ENCODE data around the gene RAPGEF6.
"Not testable (repeated sequence)": the region's sequence is repeated elsewhere in the genome, so short reads cannot be mapped to it uniquely, and the experiment has no call there.

The RAPGEF6 gene

GRCh38 chr5:131608597-131608996, 26.4 kb downstream of the RAPGEF6 start:
- no peak for DNase-seq (ENCODE audit: low spot score)

- DNase-seq (ENCODE audit: low spot score), result no peak
These were observed 27.0 kb downstream of the RAPGEF6 start for GRCh38 chr5:131607903-131608540.

DNA sequence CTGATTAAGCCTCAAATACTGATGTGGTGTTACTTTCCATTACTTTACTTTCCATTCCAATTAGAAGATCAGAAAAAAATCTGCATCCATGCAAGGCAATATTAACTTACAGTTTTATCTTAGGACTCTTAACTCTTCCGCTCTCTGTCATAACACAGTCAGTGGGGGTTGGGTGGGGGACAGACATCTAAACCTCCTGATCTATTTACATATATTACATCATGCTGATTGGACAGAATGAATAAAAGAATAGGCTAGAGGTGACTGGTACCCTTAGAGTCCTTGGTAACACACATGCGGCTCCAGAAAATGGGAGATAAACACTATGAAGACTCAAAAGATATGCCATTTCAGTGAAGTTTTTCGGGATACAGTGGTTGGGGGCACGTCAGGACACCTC, 27.6 kb downstream of the RAPGEF6 start:
- DNase-seq (ENCODE audit: low spot score), result no peak

DNA sequence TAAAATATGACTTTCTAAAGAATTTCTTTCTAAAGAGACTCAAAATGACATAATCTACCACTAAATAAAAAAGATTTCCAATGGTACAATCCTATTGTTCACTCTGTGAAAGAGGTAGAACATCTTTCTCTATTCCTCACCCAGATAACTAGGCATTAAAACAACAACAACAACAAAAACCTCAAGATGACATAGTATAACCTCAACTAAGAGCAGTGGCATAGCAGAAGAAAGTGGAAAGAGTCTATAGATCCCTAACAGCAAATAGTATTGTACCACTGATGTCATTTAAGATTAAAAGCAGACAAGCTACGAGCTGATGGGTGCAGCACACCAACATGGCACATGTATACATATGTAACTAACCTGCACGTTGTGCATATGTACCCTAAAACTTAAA, 29.9 kb downstream of the RAPGEF6 start:
- DNase-seq (ENCODE audit: low spot score), result no peak

DNA sequence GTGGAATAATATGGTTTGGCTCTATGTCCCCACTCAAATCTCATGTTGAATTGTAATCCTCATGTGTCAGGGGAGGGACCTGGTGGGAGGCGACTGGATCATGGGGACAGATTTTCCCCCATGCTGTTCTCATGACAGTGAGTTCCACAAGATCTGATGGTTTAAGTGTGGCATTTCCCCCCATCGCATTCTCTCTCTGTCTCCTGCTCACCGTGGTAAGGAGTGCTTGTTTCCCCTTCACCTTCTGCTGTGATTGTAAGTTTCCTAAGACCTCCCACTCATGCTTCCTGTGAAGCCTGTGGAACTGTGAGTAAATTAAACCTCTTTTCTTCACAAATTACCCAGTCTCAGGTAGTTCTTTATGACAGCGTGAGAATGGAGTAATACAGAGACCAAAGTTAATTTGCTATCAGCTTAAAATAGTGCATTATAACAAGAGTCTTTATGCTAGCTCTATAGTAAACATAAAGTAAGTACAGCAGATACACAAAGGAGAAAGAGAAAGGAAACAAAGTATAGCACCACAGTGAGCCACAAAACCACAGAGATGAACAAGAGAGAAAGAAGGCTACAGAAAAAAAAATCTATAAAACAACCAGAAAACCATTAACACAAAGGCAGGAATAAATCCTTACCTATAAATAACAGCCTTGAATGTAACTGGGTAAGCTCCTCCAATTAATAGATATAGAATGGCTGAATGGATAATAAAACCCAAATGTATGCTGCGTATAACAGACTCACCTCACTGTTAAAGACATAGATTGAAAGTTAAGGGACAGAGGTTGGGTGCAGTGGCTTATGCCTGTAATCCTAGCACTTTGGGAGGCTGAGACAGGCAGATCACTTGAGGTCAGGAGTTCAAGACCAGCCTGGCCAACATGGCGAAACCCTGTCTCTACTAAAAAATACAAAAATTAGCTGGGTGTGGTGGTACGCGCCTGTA, 39.7 kb downstream of the RAPGEF6 start:
- DNase-seq (ENCODE audit: low spot score), result no peak

DNA sequence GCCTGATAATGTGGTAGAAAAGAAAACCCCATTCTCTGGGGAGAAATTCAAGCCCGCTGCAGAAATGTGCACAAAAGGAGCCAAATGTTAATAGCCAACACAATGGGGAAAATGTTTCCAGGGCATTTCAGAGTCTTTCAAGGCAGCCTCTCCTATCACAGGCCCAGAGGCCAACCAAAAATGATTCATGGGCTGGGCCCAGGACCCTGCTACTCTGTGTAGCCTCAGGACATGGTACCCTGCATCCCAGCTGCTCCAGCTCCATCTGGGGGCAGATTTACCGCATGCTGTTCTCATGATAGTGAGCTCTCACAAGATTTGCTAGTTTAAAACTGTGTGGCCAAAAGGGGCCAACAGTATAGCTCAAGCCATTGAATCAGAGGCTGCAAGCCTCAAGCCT, 41.1 kb downstream of the RAPGEF6 start:
- DNase-seq (ENCODE audit: low spot score), result no peak

DNA sequence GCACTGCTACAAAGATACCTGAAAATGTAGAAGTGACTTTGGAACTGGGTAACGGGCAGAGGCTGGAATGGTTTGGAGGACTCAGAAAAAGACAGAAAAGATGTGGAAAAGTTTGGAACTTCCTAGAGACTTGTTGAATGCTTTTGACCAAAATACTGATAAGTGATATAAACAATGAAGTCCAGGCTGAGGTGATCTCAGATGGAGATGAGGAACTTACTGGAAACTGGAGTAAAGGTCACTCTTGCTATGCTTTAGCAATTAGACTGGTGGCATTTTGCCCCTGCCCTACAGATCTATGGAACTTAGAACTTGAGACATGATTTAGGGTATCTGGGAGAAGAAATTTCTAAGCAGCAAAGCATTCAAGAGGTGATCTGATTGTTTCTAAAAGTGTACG, 41.6 kb downstream of the RAPGEF6 start:
- DNase-seq (ENCODE audit: low spot score), result not testable (repeated sequence)

- peak; percentile 64 for DNase-seq (ENCODE audit: low spot score)
These were observed 45.3 kb downstream of the RAPGEF6 start for GRCh38 chr5:131589510-131590348.

GRCh38 chr5:131587541-131587940, 47.5 kb downstream of the RAPGEF6 start:
- DNase-seq (ENCODE audit: low spot score), result no peak

DNA sequence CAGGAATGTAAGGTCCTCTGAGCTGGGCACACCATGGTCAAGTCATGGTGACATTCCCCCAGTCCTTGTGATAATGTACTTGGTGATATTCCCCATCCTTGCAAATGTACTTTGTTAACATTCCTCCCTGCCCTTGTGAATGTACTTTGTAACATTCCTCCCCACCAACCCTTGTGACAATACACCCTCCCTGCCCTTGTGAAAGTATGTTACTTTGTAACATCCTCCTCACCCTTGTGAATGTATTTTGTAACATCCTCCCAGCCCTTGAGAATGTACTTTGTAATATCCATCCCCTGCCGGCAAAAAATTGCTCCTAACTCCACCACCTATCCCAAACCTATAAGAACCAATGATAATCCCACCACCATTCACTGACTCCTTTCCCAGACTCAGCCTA, 53.3 kb downstream of the RAPGEF6 start:
- no peak for DNase-seq (ENCODE audit: low spot score)

- DNase-seq (ENCODE audit: low spot score), result no peak
These were observed 54.9 kb downstream of the RAPGEF6 start for GRCh38 chr5:131579917-131580671.

GRCh38 chr5:131575660-131576227, 59.3 kb downstream of the RAPGEF6 start:
- DNase-seq (ENCODE audit: low spot score), result no peak

DNA sequence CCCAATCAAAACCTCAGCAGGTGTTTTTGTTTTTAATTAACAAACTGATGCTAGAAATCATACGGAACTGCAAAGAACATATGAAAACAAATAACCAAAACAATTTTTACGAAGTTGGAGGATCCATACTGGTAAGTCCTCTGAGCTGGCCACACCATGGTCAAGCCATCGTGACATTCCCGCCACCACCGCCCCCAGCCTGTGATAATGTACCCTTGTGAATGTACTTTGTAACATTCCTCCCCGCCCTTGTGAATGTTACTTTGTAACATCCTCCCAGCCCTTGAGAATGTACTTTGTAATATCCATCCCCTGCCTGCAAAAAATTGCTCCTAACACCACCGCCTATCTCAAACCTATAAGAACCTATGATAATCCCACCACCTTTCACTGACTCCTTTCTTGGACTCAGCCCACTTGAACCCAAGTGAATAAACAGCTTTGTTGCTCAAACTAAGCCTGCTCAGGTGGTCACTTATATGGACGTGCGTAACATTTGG, 63.3 kb downstream of the RAPGEF6 start:
- no peak for DNase-seq (ENCODE audit: low spot score)

GRCh38 chr5:131570757-131571156, 64.3 kb downstream of the RAPGEF6 start:
- no peak for DNase-seq (ENCODE audit: low spot score)

DNA sequence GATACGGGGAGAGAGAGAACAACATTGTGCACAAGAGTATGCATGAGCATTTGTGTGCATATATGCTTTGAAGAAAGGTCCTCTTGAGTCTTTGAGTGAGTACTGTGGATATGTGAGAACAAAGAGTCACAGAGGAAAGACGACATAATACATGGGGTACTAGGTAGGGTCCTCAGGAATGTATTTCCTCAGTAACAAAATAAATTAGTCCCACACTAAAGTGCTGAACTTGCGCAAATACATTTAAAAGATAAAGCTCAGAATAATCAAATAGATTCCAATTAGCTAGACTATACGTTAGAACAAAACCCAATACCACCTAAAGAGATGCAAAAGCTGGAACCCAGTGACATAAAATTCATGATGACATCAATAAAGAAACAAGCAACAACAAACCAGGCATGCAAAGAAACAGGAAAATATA, 70.8 kb downstream of the RAPGEF6 start:
- no peak for DNase-seq (ENCODE audit: low spot score)

- peak; percentile 18 for DNase-seq (ENCODE audit: low spot score)
These were observed 71.4 kb downstream of the RAPGEF6 start for GRCh38 chr5:131563434-131564228.

- DNase-seq (ENCODE audit: low spot score), result no peak
These were observed 84.4 kb downstream of the RAPGEF6 start for GRCh38 chr5:131550606-131551005.

DNA sequence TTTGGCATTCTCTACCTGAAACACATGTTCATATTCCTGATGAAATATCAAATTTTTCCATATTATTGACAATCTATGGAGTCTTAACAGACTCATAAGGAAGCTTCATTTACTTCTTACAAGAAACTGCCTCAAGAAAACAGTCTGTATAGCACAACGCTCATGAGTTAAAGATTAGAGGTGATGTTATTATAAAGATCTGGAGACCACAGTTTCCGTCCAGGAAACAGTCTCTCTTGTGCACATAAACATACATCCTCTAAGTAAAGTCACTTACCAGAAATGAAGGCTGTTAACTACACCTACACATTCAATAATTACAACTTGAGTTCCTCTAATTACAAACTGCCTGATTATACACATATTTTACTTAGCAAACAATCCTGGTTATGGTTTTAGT, 86.9 kb downstream of the RAPGEF6 start:
- DNase-seq (ENCODE audit: low spot score), result no peak

DNA sequence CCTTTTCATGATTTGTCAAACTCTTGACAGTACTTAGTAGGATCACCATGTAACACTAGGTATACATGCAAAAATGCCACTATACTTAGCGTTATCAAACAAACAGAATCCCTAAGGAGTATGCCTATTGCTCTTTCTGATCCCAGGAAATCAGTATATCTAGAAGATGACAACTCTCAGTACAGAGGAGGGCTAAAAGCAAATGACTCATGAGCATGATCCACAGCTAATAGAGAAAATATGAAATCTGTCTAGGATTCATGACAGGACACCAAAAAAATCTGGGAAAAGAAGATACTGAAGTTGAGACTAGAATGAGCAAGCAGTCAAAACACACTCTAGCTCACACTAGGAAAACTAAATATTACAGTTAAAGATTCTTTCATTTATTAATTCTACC, 89.2 kb downstream of the RAPGEF6 start:
- no peak for DNase-seq (ENCODE audit: low spot score)

DNA sequence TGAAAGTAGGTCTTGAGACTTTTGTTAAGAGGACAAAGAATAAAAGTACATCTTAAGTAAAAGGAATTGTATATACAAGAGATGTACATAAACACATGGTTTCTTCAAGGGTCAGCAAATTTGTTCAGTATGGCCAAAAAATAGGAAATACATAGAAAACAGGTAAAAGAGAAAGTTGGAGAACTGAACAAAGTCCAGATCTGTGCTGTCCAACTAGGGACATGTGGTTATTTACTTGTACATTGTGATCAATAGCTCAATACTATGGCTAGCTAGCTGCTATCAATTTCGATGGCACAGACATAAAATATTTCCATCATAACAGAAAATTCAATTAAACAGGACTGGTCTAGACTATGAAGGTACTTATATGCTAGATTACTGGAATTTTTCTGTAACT, 92.3 kb downstream of the RAPGEF6 start:
- DNase-seq (ENCODE audit: low spot score), result no peak

Data from D341Med (cell line).